ENCODE data around the gene MICALL2. TPM values are rescaled to one million over a fixed set of nuclear protein-coding genes. Genes with fewer than 3 reads are reported as not detected.
"Not testable (repeated sequence)": the region's sequence is repeated elsewhere in the genome, so short reads cannot be mapped to it uniquely, and the experiment has no call there.

Gene MICALL2
- total RNA-seq, 1 donor from 2014 or later: 14.2 TPM

DNA sequence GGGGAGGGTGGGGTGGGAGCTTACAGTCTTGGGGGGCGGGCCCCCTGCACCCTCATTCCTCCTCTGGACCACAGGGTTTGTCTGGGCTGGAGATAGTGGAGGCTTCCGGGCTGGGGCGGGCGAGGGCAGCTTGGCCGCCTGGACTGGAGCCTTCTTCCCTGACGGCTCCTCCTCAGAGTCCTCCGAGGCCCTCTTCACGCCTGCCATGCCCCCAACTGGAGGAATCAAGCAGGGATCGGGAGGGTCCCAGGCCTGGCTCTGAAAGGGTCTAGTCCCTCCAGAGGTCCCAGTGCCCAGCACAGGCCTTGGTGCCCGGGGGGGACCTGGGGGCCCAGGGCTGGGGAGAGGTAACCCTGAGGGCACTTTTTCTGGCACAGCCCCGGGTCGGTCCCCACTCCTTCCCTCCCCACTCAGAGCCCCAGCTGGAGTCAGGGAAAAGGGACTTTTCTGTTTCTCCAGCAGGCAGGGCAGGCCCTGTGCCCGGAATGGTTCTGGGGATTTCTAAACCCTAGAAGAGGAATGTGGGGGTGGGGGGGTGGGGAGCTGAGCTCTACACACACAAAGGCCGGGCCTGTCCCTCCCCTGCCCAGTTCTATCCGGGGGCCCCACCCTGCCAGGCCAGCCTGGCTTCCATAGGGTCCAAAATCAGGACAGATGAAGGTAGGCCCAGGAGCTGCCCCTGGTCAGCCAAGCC is 11.6 kb downstream of the MICALL2 start:
- FAIRE-seq: no peak
- H3K36me3 ChIP-seq (ENCODE audit: control insufficient read depth, insufficient read depth, low read length): peaks cover 30% of the 10 kb centered on the region
- H3K27me3 ChIP-seq (ENCODE audit: control insufficient read depth, insufficient read depth, low read length): no peaks in the 10 kb centered on the region
- no peak for DNase-seq (ENCODE audit: low read depth)
- TF ChIP-seq, protein P1, sequence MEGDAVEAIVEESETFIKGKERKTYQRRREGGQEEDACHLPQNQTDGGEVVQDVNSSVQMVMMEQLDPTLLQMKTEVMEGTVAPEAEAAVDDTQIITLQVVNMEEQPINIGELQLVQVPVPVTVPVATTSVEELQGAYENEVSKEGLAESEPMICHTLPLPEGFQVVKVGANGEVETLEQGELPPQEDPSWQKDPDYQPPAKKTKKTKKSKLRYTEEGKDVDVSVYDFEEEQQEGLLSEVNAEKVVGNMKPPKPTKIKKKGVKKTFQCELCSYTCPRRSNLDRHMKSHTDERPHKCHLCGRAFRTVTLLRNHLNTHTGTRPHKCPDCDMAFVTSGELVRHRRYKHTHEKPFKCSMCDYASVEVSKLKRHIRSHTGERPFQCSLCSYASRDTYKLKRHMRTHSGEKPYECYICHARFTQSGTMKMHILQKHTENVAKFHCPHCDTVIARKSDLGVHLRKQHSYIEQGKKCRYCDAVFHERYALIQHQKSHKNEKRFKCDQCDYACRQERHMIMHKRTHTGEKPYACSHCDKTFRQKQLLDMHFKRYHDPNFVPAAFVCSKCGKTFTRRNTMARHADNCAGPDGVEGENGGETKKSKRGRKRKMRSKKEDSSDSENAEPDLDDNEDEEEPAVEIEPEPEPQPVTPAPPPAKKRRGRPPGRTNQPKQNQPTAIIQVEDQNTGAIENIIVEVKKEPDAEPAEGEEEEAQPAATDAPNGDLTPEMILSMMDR (IDR thresholded peaks at IDR 0.05; ENCODE audit: insufficient read depth, low read length, severe bottlenecking): no peak
- H3K4me3 ChIP-seq (ENCODE audit: low read depth, low read length): no peak overlapping the region

DNA sequence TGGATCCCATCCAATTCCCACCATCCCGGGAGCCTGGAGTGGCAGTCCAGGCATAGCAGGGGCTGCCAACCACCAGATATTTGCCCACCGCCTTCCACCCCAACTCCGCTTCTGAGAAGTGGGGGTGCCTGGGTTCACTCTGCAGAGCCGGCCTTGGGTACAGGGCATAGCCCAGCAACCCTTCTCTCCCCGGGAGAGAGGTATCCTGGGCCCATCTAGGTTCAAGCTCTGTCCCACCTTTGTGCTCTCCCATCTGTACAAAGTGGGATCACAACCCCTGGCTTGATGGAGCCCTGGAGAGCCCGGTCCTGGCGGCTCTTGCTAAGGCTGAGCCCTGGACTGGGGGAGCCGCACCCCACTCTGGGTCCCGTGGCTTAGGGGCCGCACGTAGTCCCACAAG is 12.2 kb downstream of the MICALL2 start:
- TF ChIP-seq, protein P1 (IDR thresholded peaks at IDR 0.05; ENCODE audit: insufficient read depth, low read length, severe bottlenecking): no peak
- no peak for DNase-seq (ENCODE audit: low read depth)
- Histone ChIP-seq H3K27me3 (ENCODE audit: control insufficient read depth, insufficient read depth, low read length) (no peaks in the 10 kb centered on the region), H3K36me3 (ENCODE audit: control insufficient read depth, insufficient read depth, low read length) (peaks cover 32% of the 10 kb centered on the region), H3K4me3 (ENCODE audit: low read depth, low read length) (no peak overlapping the region)
- FAIRE-seq: no peak

DNA sequence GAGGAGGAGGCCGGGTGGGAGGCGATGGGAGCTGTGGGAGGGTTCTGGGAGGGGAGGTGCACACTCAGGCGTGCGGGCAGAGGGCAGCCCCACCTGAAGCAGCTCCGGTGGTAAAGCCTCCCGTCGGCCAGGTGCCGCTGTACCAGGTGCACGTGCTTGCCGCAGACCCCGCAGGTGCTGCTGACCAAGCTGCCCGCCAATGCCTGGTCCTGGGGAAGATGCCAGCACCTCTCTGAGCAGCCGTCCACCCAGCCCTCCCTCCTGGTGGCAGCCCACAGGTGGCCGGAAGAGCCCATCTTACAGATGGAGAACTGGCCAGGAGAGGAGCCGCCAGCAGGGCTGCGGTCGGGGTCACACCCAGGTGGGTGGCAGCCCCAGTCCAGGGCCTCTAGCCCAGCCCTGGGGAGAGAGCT is 12.6 kb downstream of the MICALL2 start:
- H3K27me3 ChIP-seq (ENCODE audit: control insufficient read depth, insufficient read depth, low read length): no peaks in the 10 kb centered on the region
- DNase-seq (ENCODE audit: low read depth) (no peak), FAIRE-seq (no peak)
- peaks cover 35% of the 10 kb centered on the region for H3K36me3 ChIP-seq (ENCODE audit: control insufficient read depth, insufficient read depth, low read length)
- TF ChIP-seq, protein P1 (IDR thresholded peaks at IDR 0.05; ENCODE audit: insufficient read depth, low read length, severe bottlenecking): no peak
- H3K4me3 ChIP-seq (ENCODE audit: low read depth, low read length): no peak overlapping the region

DNA sequence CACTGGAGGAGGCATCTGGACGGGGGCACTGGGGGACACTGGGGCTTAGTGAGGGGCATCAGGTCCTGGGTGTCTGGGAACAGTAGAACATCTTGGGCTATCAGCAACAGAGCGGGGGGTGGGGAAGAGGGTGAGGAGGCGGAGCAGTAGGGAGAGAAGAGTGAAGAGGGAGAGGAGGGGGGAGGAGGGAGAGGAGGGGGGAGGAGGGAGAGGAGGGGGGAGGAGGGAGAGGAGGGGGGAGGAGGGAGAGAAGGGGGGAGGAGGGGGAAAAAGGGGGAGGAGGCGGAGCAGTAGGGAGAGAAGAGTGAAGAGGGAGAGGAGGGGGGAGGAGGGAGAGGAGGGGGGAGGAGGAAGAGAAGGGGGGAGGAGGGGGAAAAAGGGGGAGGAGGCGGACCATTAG is 13.2 kb downstream of the MICALL2 start:
- not testable (repeated sequence) for H3K4me3 ChIP-seq (ENCODE audit: low read depth, low read length); FAIRE-seq; DNase-seq (ENCODE audit: low read depth); H3K27me3 ChIP-seq (ENCODE audit: control insufficient read depth, insufficient read depth, low read length)
- peaks cover 37% of the 10 kb centered on the region for H3K36me3 ChIP-seq (ENCODE audit: control insufficient read depth, insufficient read depth, low read length)

DNA sequence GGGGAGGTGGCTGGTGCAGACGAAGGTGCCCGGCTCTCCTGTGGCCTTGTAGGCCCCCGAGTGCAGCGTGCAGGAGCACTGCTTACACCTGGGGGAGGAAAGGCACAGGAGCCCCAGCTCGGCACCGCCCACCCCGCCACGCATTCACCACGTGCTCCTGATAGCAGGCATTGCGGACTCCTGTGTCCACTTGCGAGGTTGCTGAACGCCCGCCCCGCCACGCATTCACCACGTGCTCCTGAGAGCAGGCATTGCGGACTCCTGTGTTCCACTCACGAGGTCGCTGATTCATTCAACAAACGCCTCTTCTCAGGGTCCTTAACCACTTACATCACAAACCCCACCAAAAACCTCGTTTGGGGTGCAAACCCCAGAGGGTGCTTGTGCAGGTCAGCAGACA is 13.9 kb downstream of the MICALL2 start:
- no peaks in the 10 kb centered on the region for H3K27me3 ChIP-seq (ENCODE audit: control insufficient read depth, insufficient read depth, low read length)
- FAIRE-seq (no peak), DNase-seq (ENCODE audit: low read depth) (no peak)
- peaks cover 37% of the 10 kb centered on the region for H3K36me3 ChIP-seq (ENCODE audit: control insufficient read depth, insufficient read depth, low read length)
- TF ChIP-seq, protein P1 (IDR thresholded peaks at IDR 0.05; ENCODE audit: insufficient read depth, low read length, severe bottlenecking): no peak
- H3K4me3 ChIP-seq (ENCODE audit: low read depth, low read length): no peak overlapping the region

DNA sequence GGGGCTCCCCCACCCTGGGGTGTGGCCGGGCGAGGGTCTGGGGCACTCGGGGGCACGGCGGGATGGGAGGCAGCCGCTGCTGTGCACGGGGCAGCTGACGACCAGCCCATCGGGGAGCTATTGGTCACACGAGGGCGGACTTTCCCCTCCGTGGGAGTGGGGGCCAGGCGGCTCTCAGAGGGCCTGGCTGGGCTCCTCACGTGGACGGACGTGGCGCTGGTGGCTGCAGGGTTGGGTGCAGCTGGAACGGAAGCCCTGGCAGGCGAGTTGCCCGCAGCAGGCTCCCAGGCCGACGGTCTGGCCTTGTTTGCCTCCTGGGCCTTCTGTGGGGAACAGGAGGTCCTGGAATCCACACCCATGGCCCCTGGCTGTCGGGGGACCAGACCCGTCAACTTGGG is 14.3 kb downstream of the MICALL2 start:
- no peak for DNase-seq (ENCODE audit: low read depth)
- H3K36me3 ChIP-seq (ENCODE audit: control insufficient read depth, insufficient read depth, low read length): peaks cover 38% of the 10 kb centered on the region
- no peak for FAIRE-seq
- H3K27me3 ChIP-seq (ENCODE audit: control insufficient read depth, insufficient read depth, low read length): no peaks in the 10 kb centered on the region
- TF ChIP-seq, protein P1 (IDR thresholded peaks at IDR 0.05; ENCODE audit: insufficient read depth, low read length, severe bottlenecking): no peak
- H3K4me3 ChIP-seq (ENCODE audit: low read depth, low read length): no peak overlapping the region

Measured in bronchial epithelial cell (primary cell).